ENCODE measurements around the gene GSX1.
"Not testable (repeated sequence)": the region's sequence is repeated elsewhere in the genome, so short reads cannot be mapped to it uniquely, and the experiment has no call there.

Gene GSX1

DNA sequence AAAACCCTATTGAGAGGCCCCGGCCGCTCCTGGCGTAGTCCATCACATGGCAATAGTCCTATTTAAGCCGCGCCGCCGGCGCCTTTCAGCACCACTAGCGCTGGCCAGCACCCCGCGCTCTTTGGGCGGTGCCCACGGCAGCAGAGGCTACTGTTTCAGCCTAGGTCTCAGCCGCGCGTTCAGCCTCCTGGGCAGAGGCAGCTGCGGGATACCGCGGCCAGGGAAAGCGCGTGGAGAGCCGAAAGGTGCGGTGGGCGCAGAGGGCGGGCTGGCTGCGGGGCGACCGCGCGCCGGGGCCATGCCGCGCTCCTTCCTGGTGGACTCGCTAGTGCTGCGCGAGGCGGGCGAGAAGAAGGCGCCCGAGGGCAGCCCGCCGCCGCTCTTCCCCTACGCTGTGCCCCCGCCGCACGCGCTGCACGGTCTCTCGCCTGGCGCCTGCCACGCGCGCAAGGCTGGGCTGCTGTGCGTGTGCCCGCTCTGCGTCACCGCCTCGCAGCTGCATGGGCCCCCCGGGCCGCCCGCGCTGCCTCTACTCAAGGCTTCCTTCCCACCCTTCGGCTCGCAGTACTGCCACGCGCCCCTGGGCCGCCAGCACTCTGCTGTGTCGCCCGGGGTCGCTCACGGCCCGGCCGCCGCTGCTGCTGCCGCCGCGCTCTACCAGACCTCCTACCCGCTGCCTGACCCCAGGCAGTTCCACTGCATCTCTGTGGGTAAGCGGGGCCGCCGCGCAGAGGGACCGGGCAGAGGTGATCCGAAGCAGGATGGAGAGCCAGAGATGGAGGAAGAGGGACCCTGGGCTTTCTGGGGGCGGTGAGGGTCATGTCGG, at the start of gene GSX1:
GSX1 (plus strand) TSS at position 91 of the 826 bp plus-strand sequence; CDS start at position 299, 208 bp downstream.
- no peak for DNase-seq

- DNase-seq = no peak
Observed at GRCh38 chr13:27744801-27745200, 47.5 kb upstream of the GSX1 start.

DNA sequence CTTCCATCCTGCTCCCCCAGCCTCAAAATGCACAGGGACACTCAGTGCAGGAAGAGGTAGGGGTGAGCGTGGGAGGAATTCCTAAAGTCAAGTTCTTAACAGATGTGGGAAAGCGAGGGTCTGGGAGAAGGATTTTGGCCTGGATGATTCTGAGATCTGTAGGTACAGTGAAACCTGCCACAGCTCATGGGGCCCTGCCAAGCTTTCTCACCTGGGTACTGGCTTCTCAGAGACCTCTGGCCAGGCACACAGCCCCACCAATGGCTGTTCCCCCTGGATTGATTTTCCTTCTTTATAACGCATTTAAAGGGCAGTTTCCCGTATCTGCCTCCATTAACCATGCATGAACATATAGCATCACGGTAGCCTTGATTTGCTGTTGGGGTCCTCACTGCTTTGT, 47.0 kb upstream of the GSX1 start:
- no peak for DNase-seq

- not testable (repeated sequence) for DNase-seq
Observed at GRCh38 chr13:27748143-27748542, 44.1 kb upstream of the GSX1 start.

DNA sequence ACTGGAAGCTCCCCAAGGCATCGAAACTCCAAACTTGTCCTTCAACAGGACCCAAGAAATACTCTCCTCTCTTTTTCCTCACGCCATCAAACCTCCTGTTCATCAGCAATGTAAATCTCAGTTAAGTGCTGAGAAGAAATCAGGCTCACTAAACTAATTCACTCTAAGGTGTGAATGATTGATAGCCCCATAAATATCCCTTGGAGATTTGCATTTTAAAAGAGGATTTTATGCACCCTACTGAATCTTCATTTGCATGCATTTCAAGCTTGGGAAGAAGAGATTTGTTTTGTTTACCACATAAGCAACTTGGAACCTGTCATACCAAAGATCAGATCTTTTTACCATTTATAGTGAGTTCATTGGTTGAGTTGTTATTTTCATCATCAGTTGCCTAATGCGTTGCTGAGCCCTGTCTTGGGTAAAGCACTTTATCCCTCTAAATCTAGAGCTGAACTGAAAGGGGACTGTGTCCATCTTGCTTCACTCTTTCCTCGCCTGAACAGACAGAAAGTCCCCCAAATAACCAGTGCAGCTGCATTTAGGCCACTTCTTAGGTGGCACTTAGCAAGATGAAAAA, 40.2 kb upstream of the GSX1 start:
- DNase-seq = no peak

DNA sequence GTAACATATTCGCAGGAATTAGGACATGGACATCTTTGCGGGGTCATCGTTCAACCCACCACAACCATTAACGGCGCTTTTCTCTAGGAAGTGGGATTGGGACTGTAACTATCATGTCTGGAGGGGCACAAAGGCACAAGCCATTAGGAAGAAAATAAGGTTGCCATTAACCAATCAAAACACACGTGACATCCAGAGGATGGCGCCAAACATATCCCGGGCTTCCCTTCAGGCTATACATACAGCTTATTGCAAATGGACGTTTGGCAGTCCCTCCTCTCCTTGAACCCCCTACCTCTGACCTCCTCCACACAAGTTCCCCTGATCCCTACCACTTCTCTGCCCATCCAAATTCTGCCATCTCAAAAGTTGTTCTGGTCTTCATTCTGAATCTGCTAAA, 26.6 kb upstream of the GSX1 start:
- no peak for DNase-seq

- DNase-seq = no peak
Observed at GRCh38 chr13:27770809-27771208, 21.5 kb upstream of the GSX1 start.

- DNase-seq = no peak
Observed at GRCh38 chr13:27772651-27773425, 19.4 kb upstream of the GSX1 start.

GRCh38 chr13:27774169-27774568, 18.1 kb upstream of the GSX1 start:
- no peak for DNase-seq

GRCh38 chr13:27774651-27775050, 17.6 kb upstream of the GSX1 start:
- no peak for DNase-seq

GRCh38 chr13:27775943-27776342, 16.3 kb upstream of the GSX1 start:
- no peak for DNase-seq

GRCh38 chr13:27782151-27782550, 10.1 kb upstream of the GSX1 start:
- no peak for DNase-seq

DNA sequence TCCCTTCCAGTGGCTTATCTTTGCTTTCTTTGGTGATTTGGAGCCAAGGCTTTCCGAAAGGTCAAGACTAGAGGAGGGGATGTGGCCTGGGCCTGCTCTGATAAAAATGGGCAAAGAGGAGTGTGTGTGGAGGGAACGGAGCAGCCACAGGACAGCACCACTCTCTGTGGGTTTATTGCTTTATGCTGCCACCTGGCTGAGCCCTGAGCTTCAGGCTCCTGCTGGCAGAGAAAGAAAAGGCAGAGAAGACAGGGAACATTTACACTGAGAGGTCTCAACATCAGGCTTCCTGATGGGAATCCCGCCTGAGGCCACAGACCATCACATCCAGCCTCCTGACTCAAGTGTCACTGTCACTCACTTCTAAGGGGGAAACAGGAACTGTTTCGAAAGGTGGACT, 9.2 kb upstream of the GSX1 start:
- no peak for DNase-seq

GRCh38 chr13:27788271-27788670, 4.0 kb upstream of the GSX1 start:
- DNase-seq = no peak

DNA sequence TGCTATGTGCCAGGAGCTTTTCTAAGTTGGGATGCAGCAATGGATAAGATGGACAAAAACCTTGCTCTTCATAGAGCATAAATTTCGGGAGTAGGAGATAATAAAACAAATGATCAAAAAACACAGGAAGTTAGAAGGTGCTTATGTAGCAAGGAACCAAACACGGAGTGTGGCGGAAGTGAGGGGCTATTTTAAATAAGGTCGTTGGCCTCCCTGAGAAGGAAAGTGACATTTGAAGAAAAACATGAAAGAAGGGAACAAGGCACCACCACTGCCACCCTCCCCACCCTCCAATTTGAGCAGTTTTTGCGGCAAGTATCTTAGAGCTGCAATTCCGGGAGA, 3.2 kb upstream of the GSX1 start:
- DNase-seq = no peak

DNA sequence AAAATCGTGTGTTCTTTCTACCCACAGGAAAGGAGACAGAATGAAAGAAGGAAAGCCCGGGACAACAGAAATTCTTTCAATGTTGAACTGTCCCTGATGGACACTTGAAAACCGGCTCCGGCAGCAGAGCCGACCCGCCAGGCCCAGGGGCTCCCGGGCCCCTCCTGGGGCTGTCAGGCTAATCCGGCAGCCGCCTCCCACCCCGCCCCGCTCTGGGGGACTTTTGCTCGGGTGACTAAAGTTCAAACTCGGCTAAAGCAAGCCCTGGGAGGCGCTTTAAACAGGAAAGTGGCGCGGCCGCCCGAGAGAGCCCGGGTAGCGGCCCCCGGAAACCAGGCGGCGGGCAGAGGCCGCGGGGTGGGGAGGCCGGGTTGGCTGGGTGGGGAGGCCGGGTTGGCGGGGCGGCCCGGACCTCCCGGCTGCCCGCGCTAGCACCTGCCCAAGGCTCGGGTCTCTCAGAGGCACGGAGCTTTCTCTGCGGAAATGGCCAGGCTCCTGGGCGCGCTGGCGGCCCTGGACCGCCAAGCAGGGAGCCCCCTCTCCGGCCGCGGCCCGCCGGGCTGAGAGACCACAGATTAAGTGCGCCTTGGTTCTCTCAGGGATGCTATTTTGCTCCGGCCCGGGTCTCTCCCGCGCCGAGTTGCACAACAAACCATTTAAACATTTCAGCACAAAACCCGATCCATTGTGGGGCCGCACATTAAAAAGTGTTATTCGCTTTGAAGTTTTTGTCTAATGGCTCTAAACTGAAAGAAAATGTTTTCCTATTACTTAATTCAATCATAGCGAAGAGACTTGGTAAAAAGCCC, 2.6 kb upstream of the GSX1 start:
- DNase-seq = no peak

DNA sequence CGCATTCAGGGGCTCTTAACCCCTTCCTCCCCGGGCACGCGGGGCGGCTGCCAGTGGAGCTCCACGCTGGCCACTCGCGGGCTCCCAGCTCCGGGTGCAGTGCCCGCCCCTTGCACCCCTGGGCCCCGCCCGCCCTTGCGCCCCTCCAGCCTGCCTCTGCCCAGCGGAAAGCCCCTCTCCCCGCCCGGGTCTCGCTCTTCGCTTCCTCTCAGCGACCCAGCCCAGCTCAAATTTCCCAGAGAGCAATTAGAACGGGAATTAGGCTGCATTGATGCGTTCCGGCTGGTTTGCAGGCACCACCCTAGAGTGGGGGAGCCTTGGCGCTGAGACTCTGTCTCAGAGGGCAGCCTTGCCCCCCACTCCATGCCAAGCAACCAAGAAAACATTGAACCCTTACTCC, 1.8 kb upstream of the GSX1 start:
- no peak for DNase-seq

DNA sequence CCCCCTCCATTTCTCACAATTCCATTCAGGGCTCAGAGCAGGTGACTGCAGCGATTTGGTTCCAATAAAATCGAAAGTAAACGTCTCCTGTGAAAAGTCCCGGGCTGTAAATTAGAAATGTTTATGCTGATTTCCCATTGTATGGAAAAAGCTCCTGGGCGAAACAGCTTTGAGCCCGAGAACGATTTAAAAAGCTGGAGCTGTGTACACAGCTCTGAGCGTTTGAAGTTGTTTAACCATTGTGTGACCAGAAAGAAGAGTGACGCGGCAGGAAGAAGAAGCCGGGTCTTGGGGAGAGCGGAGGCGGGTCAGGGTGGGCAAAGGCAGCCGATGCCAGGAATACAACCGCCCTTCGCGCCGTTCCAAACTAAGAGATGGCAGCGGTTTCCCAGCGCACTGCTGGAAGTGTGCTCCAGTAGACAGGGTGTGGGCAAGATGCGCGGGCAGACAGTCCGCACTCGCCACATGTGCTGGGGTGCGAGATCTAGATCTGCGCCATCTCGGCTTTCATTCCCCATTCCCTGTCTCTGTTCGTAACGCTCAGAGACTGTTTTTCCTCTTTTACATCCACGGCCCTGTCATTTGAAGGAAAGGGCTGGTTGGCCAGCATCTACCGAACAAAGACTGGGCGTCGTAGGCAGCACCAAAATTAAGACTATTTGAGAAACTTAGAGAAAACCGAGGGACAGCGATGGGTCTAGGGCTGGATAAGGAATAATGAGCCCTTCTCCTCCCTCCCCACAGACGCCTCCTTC, 960 bp upstream of the GSX1 start:
- DNase-seq = no peak

DNA sequence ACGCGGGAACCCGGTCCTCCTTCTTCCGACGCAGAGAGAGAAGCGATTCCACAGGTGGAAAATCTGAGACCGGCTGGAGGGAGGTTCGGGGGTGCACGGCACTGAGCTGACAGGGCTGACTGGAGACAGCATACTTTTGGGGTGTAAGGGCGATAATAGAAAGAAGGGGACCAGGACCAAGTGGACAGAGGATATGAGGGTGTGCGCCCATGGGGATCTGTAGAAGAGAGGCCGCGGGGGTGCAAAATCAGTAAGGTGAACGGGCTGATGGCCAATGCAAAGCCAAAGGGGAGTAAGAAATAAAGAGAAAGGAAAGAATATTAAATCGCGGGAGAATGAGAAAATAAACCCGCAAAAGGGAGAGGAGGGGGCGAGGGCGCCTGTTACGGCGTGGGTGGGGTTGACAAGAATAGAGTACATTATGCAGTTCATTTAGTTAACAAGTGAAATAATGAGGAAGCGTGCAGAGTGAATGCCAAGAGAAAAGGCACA, 336 bp upstream of the GSX1 start:
- DNase-seq = no peak

DNA sequence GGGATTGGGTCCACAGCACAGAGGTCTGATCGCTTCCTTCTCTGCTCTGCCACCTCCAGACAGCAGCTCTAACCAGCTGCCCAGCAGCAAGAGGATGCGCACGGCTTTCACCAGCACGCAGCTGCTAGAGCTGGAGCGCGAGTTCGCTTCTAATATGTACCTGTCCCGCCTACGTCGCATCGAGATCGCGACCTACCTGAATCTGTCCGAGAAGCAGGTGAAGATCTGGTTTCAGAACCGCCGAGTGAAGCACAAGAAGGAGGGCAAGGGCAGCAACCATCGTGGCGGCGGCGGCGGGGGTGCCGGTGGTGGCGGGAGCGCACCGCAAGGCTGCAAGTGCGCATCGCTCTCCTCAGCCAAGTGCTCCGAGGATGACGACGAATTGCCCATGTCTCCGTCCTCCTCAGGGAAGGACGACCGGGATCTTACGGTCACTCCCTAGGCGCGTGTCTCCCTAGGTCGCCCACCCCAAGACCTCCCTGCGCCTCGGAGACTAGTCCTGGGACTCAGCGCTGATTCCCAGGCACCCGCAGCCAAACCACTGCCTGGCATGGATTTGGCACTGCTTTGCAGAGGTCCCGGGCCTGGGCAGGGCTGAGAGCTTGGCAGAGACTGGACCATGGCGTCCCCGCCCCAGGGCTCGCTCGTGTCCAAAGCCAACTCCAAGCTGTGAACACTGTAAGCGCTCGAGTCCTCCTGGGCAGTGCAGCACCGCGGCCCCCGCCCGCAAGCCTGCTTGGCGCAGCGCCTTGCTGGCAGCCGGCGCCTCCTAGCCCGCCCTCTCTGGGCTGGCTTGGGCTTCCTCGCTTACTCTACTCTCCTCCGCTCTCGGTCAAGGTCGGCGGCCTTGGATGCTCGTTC, 1.5 kb downstream of the GSX1 start:
- no peak for DNase-seq

DNA sequence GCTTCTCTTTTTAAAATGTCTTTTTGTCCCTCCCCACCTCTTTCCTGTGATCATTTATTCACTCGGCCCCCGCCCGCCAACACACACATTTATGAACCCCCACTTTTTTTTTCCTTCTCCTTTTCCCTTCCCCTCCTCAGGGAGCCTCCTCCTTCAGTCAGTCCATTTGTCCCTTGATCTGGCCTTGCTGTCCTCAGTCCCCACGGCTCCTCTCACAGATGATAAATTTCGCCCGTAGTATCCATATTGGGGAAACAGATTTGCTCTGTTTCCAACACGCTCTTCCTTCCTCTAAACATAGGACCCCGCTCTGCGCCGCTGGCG, 2.0 kb downstream of the GSX1 start:
- DNase-seq = no peak

Measured in NCI-H2029 treated with DMSO at 0.1 percent for 48 hours (cell line).